Measurements from ENCODE around the gene EI24. TPM values are rescaled to one million over a fixed set of nuclear protein-coding genes. Genes with fewer than 3 reads are reported as not detected.
"Not testable (repeated sequence)": the region's sequence is repeated elsewhere in the genome, so short reads cannot be mapped to it uniquely, and the experiment has no call there.

The EI24 gene
- total RNA-seq, 1 donor from 2014 or later, result 70.7 TPM

DNA sequence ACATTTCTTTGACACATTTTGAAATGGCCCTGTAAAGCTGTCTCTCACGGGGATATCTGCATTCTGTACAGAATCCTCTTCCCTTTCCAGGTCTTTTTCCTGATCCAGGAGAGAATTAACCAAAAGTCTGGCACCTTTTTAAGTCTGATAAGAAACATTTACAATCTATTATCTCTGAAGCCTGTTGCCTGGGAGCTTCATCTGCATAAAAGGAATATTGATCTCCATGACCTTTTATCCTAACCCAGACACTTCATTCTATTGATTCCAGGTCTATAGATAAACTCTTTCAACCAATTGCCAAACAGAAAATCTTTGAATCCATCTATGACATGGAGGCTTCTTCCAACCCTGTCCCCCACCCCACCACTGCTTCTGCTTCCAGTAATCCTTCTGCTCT, 33.7 kb upstream of the EI24 start:
- no peaks in the 10 kb centered on the region for H3K36me3 ChIP-seq
- H3K27me3 ChIP-seq, result no peaks in the 10 kb centered on the region
- no peaks in the 10 kb centered on the region for H3K9me3 ChIP-seq
- intact Hi-C loops (cut with DNase I), result no loop called here
- H3K4me1 ChIP-seq, result no peaks in the 10 kb centered on the region
- TF ChIP-seq, protein P1, sequence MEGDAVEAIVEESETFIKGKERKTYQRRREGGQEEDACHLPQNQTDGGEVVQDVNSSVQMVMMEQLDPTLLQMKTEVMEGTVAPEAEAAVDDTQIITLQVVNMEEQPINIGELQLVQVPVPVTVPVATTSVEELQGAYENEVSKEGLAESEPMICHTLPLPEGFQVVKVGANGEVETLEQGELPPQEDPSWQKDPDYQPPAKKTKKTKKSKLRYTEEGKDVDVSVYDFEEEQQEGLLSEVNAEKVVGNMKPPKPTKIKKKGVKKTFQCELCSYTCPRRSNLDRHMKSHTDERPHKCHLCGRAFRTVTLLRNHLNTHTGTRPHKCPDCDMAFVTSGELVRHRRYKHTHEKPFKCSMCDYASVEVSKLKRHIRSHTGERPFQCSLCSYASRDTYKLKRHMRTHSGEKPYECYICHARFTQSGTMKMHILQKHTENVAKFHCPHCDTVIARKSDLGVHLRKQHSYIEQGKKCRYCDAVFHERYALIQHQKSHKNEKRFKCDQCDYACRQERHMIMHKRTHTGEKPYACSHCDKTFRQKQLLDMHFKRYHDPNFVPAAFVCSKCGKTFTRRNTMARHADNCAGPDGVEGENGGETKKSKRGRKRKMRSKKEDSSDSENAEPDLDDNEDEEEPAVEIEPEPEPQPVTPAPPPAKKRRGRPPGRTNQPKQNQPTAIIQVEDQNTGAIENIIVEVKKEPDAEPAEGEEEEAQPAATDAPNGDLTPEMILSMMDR (IDR thresholded peaks at IDR 0.05), result no peak
- TF ChIP-seq POLR2AphosphoS5 (IDR thresholded peaks at IDR 0.05; ENCODE audit: insufficient read depth in 1 of 2, low read depth in 1 of 2) (no peak), POLR2A (IDR thresholded peaks at IDR 0.05) (no peak)
- H3K4me3 ChIP-seq, result no peak overlapping the region
- H3K27ac ChIP-seq, result no peak overlapping the region
- DNase-seq (ENCODE audit: extremely low spot score in 2 of 2), result no peak

DNA sequence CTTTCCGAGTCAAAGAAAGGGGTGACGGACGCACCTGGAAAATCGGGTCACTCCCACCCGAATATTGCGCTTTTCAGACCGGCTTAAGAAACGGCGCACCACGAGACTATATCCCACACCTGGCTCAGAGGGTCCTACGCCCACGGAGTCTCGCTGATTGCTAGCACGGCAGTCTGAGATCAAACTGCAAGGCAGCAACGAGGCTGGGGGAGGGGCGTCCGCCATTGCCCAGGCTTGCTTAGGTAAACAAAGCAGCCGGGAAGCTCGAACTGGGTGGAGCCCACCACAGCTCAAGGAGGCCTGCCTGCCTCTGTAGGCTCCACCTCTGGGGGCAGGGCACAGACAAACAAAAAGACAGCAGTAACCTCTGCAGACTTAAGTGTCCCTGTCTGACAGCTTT, 32.4 kb upstream of the EI24 start:
- H3K27ac ChIP-seq; DNase-seq (ENCODE audit: extremely low spot score in 2 of 2); intact Hi-C loops (cut with DNase I); H3K36me3 ChIP-seq; H3K9me3 ChIP-seq; H3K4me1 ChIP-seq; H3K4me3 ChIP-seq; H3K27me3 ChIP-seq: not testable (repeated sequence)

DNA sequence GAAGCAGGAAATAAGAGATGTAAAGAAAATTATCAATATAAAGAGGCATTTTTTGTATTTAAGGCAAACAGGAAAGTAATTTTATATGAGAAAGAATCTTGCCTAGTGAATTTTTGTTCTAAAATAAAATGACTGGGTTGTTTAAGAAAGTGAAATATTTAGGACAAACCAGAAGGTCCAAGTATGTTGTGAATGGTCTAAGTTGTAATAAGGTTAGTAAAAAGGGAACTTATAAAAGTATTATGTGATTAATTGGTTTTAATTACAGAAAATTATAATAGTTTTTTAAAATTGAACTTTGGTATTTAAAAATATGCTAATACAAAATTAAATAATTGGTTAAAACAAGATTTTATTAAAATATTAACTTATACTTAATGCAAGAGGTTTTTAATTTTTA, 26.6 kb upstream of the EI24 start:
- Histone ChIP-seq H3K9me3 (no peaks in the 10 kb centered on the region), H3K36me3 (no peaks in the 10 kb centered on the region), H3K27me3 (no peaks in the 10 kb centered on the region), H3K4me1 (no peaks in the 10 kb centered on the region), H3K4me3 (no peak overlapping the region), H3K27ac (no peak overlapping the region)
- intact Hi-C loops (cut with DNase I), result no loop called here
- TF ChIP-seq POLR2AphosphoS5 (IDR thresholded peaks at IDR 0.05; ENCODE audit: insufficient read depth in 1 of 2, low read depth in 1 of 2) (no peak), POLR2A (IDR thresholded peaks at IDR 0.05) (no peak)
- TF ChIP-seq, protein P1 (IDR thresholded peaks at IDR 0.05), result no peak
- DNase-seq (ENCODE audit: extremely low spot score in 2 of 2), result no peak

DNA sequence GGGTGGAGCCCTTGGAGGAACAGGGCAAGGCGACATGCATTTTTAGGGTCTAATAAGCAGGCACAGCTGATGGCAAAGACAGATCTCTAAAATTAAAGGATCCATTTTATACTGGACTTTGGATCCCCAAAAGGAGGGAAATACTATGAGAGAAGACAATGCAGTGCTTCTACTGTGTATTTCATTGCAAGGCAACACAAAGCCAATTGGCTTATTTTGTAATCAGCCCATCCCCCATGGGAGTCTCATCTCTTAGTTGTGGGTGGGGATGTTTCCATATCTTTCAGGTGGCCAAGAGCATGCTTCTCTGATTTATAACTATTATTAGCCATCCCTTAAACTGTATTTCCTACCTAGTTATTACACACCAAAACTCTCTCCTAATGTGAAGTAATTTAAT, 18.5 kb upstream of the EI24 start:
- no peak for TF ChIP-seq POLR2A (IDR thresholded peaks at IDR 0.05)
- TF ChIP-seq, protein P1 (IDR thresholded peaks at IDR 0.05), result no peak
- TF ChIP-seq POLR2AphosphoS5 (IDR thresholded peaks at IDR 0.05; ENCODE audit: insufficient read depth in 1 of 2, low read depth in 1 of 2), result no peak
- Histone ChIP-seq H3K36me3 (no peaks in the 10 kb centered on the region), H3K9me3 (peaks cover 11% of the 10 kb centered on the region), H3K4me1 (no peaks in the 10 kb centered on the region), H3K27me3 (no peaks in the 10 kb centered on the region), H3K27ac (no peak overlapping the region), H3K4me3 (no peak overlapping the region)
- no peak for DNase-seq (ENCODE audit: extremely low spot score in 2 of 2)
- intact Hi-C loops (cut with DNase I), result no loop called here

DNA sequence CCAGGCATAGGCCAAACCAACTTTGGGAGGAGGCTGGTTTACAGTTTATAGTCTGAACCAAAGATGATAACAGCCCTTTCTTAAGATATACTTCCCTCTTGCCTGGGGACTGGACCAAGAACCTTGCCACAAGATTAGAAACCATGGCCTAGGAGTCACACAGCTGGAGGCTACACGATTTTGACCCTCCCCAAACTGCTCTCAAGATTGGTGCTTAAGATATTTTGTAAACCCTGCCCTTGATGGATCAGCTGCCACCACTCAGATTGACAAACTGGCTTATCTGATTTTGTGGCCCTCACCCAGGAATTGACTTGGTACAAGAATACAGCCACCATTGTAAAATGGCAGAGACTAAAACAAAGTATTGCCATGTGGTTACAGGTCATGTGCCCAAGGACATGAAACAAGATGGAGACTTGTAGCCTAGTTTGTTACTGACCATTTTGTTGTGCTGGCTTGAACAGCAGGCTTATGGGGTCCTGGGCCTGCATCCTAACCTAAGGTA, 17.4 kb upstream of the EI24 start:
- H3K36me3 ChIP-seq, result no peaks in the 10 kb centered on the region
- H3K27ac ChIP-seq, result no peak overlapping the region
- no peak overlapping the region for H3K4me3 ChIP-seq
- TF ChIP-seq POLR2A (IDR thresholded peaks at IDR 0.05) (no peak), POLR2AphosphoS5 (IDR thresholded peaks at IDR 0.05; ENCODE audit: insufficient read depth in 1 of 2, low read depth in 1 of 2) (no peak)
- TF ChIP-seq, protein P1 (IDR thresholded peaks at IDR 0.05), result no peak
- intact Hi-C loops (cut with DNase I), result no loop called here
- no peaks in the 10 kb centered on the region for H3K4me1 ChIP-seq
- H3K9me3 ChIP-seq, result peaks cover 11% of the 10 kb centered on the region
- no peak for DNase-seq (ENCODE audit: extremely low spot score in 2 of 2)
- H3K27me3 ChIP-seq, result no peaks in the 10 kb centered on the region

DNA sequence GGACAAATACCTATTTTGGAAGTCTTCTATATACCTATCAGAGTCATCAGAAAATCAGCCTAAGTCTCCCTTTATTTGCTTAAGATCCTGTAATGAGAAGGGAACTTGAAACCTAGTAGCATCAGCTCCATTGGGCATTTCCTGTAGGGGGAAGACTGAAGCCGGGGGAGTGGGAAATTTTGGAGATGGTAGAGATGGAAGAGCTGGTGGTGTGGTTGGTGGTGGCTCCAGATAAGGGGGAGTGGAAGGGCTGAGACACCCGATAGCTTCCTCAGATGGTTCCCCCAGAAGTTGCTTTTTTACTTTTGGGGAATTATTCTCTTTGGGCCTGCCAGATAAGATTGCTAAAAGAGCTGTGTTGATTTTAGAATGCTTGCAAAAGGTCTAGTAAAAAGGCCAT, 16.4 kb upstream of the EI24 start:
- Histone ChIP-seq H3K4me3 (no peak overlapping the region), H3K27me3 (no peaks in the 10 kb centered on the region), H3K27ac (no peak overlapping the region), H3K9me3 (peaks cover 11% of the 10 kb centered on the region), H3K4me1 (no peaks in the 10 kb centered on the region), H3K36me3 (no peaks in the 10 kb centered on the region)
- TF ChIP-seq POLR2A (IDR thresholded peaks at IDR 0.05) (no peak), POLR2AphosphoS5 (IDR thresholded peaks at IDR 0.05; ENCODE audit: insufficient read depth in 1 of 2, low read depth in 1 of 2) (no peak)
- TF ChIP-seq, protein P1 (IDR thresholded peaks at IDR 0.05), result no peak
- intact Hi-C loops (cut with DNase I), result no loop called here
- DNase-seq (ENCODE audit: extremely low spot score in 2 of 2), result no peak
